HEK293 (cell line): ENCODE measurements around the gene PIP5KL1.

ENCODE experiments used
- HIC1 ChIP-seq: fragments of 450-650 bp; formaldehyde crosslinking; IDR thresholded peaks from 2 replicates; pipeline ENCODE4 v1.5.1; 2016; ENCODE audit warnings: missing biosample characterization, missing genetic modification characterization
- KLF17 ChIP-seq: fragments of 450-650 bp; formaldehyde crosslinking; IDR thresholded peaks from 2 replicates; pipeline ENCODE4 v1.5.1; 2016; ENCODE audit warnings: missing biosample characterization, missing genetic modification characterization
- KLF7 ChIP-seq: fragments of 450-650 bp; formaldehyde crosslinking; IDR thresholded peaks from 2 replicates; pipeline ENCODE4 v1.5.1; 2016; ENCODE audit warnings: missing biosample characterization, missing genetic modification characterization, borderline replicate concordance
- KLF9 ChIP-seq: fragments of 450-650 bp; formaldehyde crosslinking; IDR thresholded peaks from 2 replicates; pipeline ENCODE4 v1.5.1; 2016; ENCODE audit warnings: missing biosample characterization, missing genetic modification characterization, low read depth
- OSR2 ChIP-seq: fragments of 450-650 bp; formaldehyde crosslinking; IDR thresholded peaks from 2 replicates; pipeline ENCODE4 v1.5.1; 2016; ENCODE audit warnings: missing biosample characterization, missing genetic modification characterization
- OVOL3 ChIP-seq: fragments of 450-650 bp; formaldehyde crosslinking; IDR thresholded peaks from 2 replicates; pipeline ENCODE4 v1.5.1; 2016; ENCODE audit warnings: missing biosample characterization, missing genetic modification characterization
- PRDM1 ChIP-seq: fragments of 450-650 bp; formaldehyde crosslinking; IDR thresholded peaks from 2 replicates; pipeline ENCODE4; 2016; ENCODE audit warnings: missing biosample characterization, missing genetic modification characterization
- SCRT2 ChIP-seq: fragments of 450-650 bp; formaldehyde crosslinking; IDR thresholded peaks from 2 replicates; pipeline ENCODE4 v1.5.1; 2016; ENCODE audit warnings: missing biosample characterization, missing genetic modification characterization
- SP3 ChIP-seq: fragments of 450-650 bp; formaldehyde crosslinking; IDR thresholded peaks from 2 replicates; pipeline ENCODE4 v1.5.1; 2016; ENCODE audit warnings: missing biosample characterization, missing genetic modification characterization
- TRIM28 ChIP-seq: IDR thresholded peaks from 2 replicates; pipeline ENCODE4 v1.6.1; 2011; ENCODE audit warnings: low read length, control low read depth, borderline replicate concordance
- ZBTB17 ChIP-seq: fragments of 450-650 bp; formaldehyde crosslinking; IDR thresholded peaks from 2 replicates; pipeline ENCODE4 v1.5.1; 2016; ENCODE audit warnings: missing biosample characterization, missing genetic modification characterization
- ZBTB20 ChIP-seq: fragments of 450-650 bp; formaldehyde crosslinking; IDR thresholded peaks from 2 replicates; pipeline ENCODE4 v1.5.1; 2016; ENCODE audit warnings: missing biosample characterization, missing genetic modification characterization
- ZBTB7A ChIP-seq: fragments of 450-650 bp; formaldehyde crosslinking; IDR thresholded peaks from 2 replicates; pipeline ENCODE4 v1.5.1; 2016; ENCODE audit warnings: low read depth, missing biosample characterization, missing genetic modification characterization
- ZBTB8A ChIP-seq: fragments of 450-650 bp; formaldehyde crosslinking; IDR thresholded peaks from 2 replicates; pipeline ENCODE4 v1.5.1; 2016; ENCODE audit warnings: missing biosample characterization, missing genetic modification characterization
- ZNF10 ChIP-seq: fragments of 450-650 bp; formaldehyde crosslinking; IDR thresholded peaks from 2 replicates; pipeline ENCODE4 v1.5.1; 2017; ENCODE audit warnings: missing biosample characterization, missing genetic modification characterization
- ZNF112 ChIP-seq: fragments of 450-650 bp; formaldehyde crosslinking; IDR thresholded peaks from 2 replicates; pipeline ENCODE4 v1.5.0; 2017; ENCODE audit warnings: missing biosample characterization, missing genetic modification characterization
- ZNF155 ChIP-seq: fragments of 450-650 bp; formaldehyde crosslinking; IDR thresholded peaks from 2 replicates; pipeline ENCODE4 v1.5.1; 2016; ENCODE audit warnings: missing biosample characterization, missing genetic modification characterization
- ZNF239 ChIP-seq: fragments of 450-650 bp; formaldehyde crosslinking; IDR thresholded peaks from 2 replicates; pipeline ENCODE4 v1.5.1; 2016; ENCODE audit warnings: missing biosample characterization, missing genetic modification characterization
- ZNF280D ChIP-seq: fragments of 450-650 bp; formaldehyde crosslinking; IDR thresholded peaks from 2 replicates; pipeline ENCODE4 v1.5.1; 2016; ENCODE audit warnings: missing biosample characterization, missing genetic modification characterization
- ZNF335 ChIP-seq: fragments of 450-650 bp; formaldehyde crosslinking; conservative IDR thresholded peaks from 2 replicates; pipeline ENCODE4 v1.5.1; 2016; ENCODE audit warnings: missing biosample characterization, missing genetic modification characterization
- ZNF354C ChIP-seq: fragments of 450-650 bp; formaldehyde crosslinking; IDR thresholded peaks from 2 replicates; pipeline ENCODE4 v1.5.1; 2016; ENCODE audit warnings: missing biosample characterization, missing genetic modification characterization, low read depth, borderline replicate concordance
- ZNF416 ChIP-seq: fragments of 450-650 bp; formaldehyde crosslinking; IDR thresholded peaks from 2 replicates; pipeline ENCODE4 v1.5.1; 2016; ENCODE audit warnings: missing biosample characterization, missing genetic modification characterization
- ZNF544 ChIP-seq: fragments of 450-650 bp; formaldehyde crosslinking; IDR thresholded peaks from 2 replicates; pipeline ENCODE4 v1.5.0; 2017; ENCODE audit warnings: missing biosample characterization, missing genetic modification characterization
- ZNF580 ChIP-seq: fragments of 450-650 bp; formaldehyde crosslinking; IDR thresholded peaks from 2 replicates; pipeline ENCODE4 v1.5.1; 2016; ENCODE audit warnings: missing biosample characterization, missing genetic modification characterization
- ZNF600 ChIP-seq: fragments of 450-650 bp; formaldehyde crosslinking; IDR thresholded peaks from 2 replicates; pipeline ENCODE4 v1.5.1; 2016; ENCODE audit warnings: missing biosample characterization, missing genetic modification characterization
- ZNF621 ChIP-seq: fragments of 450-650 bp; formaldehyde crosslinking; IDR thresholded peaks from 2 replicates; pipeline ENCODE4 v1.5.1; 2017; ENCODE audit warnings: missing biosample characterization, missing genetic modification characterization
- ZNF623 ChIP-seq: fragments of 450-650 bp; formaldehyde crosslinking; IDR thresholded peaks from 2 replicates; pipeline ENCODE4 v1.5.1; 2016; ENCODE audit warnings: missing biosample characterization, missing genetic modification characterization
- ZNF629 ChIP-seq: fragments of 450-650 bp; formaldehyde crosslinking; IDR thresholded peaks from 2 replicates; pipeline ENCODE4 v1.5.1; 2017; ENCODE audit warnings: missing biosample characterization, missing genetic modification characterization
- ZNF658 ChIP-seq: fragments of 450-650 bp; formaldehyde crosslinking; IDR thresholded peaks from 2 replicates; pipeline ENCODE4; 2016; ENCODE audit warnings: missing biosample characterization, missing genetic modification characterization
- ZNF707 ChIP-seq: fragments of 450-650 bp; formaldehyde crosslinking; IDR thresholded peaks from 2 replicates; pipeline ENCODE4 v1.5.1; 2016; ENCODE audit warnings: missing biosample characterization, missing genetic modification characterization
- ZNF76 ChIP-seq: fragments of 450-650 bp; formaldehyde crosslinking; IDR thresholded peaks from 2 replicates; pipeline ENCODE4; 2016; ENCODE audit warnings: low read depth, missing biosample characterization, missing genetic modification characterization, borderline replicate concordance
- ZNF777 ChIP-seq: fragments of 450-650 bp; formaldehyde crosslinking; IDR thresholded peaks from 2 replicates; pipeline ENCODE4 v1.5.1; 2017; ENCODE audit warnings: missing biosample characterization, missing genetic modification characterization, borderline replicate concordance
- ZNF791 ChIP-seq: fragments of 450-650 bp; formaldehyde crosslinking; IDR thresholded peaks from 2 replicates; pipeline ENCODE4 v1.5.1; 2016; ENCODE audit warnings: missing biosample characterization, missing genetic modification characterization
- ZNF843 ChIP-seq: fragments of 450-650 bp; formaldehyde crosslinking; IDR thresholded peaks from 2 replicates; pipeline ENCODE4 v1.5.1; 2016; ENCODE audit warnings: missing biosample characterization, missing genetic modification characterization
- ZSCAN16 ChIP-seq: fragments of 450-650 bp; formaldehyde crosslinking; IDR thresholded peaks from 2 replicates; pipeline ENCODE4 v1.5.1; 2016; ENCODE audit warnings: missing biosample characterization, missing genetic modification characterization
- TF ChIP-seq, protein P1 (sequence below): fragments of 450-650 bp; formaldehyde crosslinking; IDR thresholded peaks from 2 replicates; pipeline ENCODE4 v1.5.1; 2016; ENCODE audit warnings: missing biosample characterization, missing genetic modification characterization

Gene PIP5KL1

DNA sequence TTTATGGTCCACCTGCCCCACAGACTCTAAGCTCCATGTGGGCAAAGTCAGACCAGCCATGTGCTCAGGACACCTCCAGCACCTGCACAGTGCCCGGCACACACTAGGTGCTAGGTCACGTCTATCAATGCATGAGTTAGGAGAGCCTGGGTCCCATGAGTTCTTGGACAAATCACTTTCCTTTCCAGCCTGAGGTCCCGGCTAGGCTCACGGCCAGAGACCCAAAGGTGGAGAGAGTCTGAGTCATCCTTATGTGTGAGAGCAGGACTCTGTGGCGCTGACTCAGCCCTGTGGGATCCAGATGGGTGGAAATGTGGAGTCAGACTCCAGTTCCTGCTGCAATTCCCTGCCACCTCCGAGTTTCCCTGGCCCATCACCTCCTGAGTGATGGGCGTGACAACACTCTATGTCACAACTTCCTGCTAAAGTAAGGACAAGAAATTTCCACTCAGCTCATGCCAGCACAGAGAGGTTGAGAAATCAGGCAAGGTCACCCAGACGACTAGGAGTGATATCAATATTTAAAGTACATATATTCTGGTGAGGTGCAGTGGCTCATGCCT lies 11.2 kb downstream of the PIP5KL1 start (continued):
- TF ChIP-seq ZBTB7A (tag by site-specific recombination) (no peak), ZSCAN16 (no peak), ZNF354C (tag by site-specific recombination) (no peak), ZNF580 (tag by site-specific recombination) (no peak), ZNF10 (tag by site-specific recombination) (peak; percentile 46; the same call in 1 of the 2 replicates), ZNF239 (no peak), ZNF76 (tag by site-specific recombination) (no peak), KLF9 (tag by site-specific recombination) (0 out of 2 replicates have a peak, but pooled peaks have one; percentile 21), ZNF791 (tag by site-specific recombination) (no peak), SCRT2 (tag by site-specific recombination) (no peak), OSR2 (no peak), ZNF777 (tag by site-specific recombination) (no peak), OVOL3 (tag by site-specific recombination) (no peak), ZBTB17 (peak; percentile 26; the same call in 1 of the 2 replicates), ZNF280D (tag by site-specific recombination) (no peak), ZNF623 (tag by site-specific recombination) (no peak), KLF17 (peak; percentile 64; the same call in 1 of the 2 replicates), ZNF600 (tag by site-specific recombination) (peak; percentile 94), ZNF843 (tag by site-specific recombination) (no peak), ZNF155 (tag by site-specific recombination) (no peak), ZNF707 (tag by site-specific recombination) (no peak), ZNF416 (tag by site-specific recombination) (no peak), ZNF335 (tag by site-specific recombination) (peak; percentile 25; the same call in 1 of the 2 replicates), SP3 (tag by site-specific recombination) (0 out of 2 replicates have a peak, but pooled peaks have one; percentile 22), HIC1 (tag by site-specific recombination) (peak; percentile 38; the same call in 1 of the 2 replicates), ZNF544 (no peak), ZNF629 (tag by site-specific recombination) (peak; percentile 48; the same call in 1 of the 2 replicates), ZBTB8A (no peak), TRIM28 (no peak), ZNF621 (tag by site-specific recombination) (no peak), ZNF112 (tag by site-specific recombination) (no peak), ZNF658 (no peak), PRDM1 (tag by site-specific recombination) (peak; percentile 83), ZBTB20 (tag by site-specific recombination) (no peak), KLF7 (no peak)
- TF ChIP-seq, protein P1, sequence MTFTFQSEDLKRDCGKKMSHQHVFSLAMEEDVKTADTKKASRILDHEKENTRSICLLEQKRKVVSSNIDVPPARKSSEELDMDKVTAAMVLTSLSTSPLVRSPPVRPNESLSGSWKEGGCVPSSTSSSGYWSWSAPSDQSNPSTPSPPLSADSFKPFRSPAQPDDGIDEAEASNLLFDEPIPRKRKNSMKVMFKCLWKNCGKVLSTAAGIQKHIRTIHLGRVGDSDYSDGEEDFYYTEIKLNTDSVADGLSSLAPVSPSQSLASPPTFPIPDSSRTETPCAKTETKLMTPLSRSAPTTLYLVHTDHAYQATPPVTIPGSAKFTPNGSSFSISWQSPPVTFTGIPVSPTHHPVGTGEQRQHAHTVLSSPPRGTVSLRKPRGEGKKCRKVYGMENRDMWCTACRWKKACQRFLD, result no peak
